ENCODE data around the gene TRAPPC10. TPM values are rescaled to one million over a fixed set of nuclear protein-coding genes. Genes with fewer than 3 reads are reported as not detected.

The TRAPPC10 gene
- polyA plus RNA-seq, 1 experiment, result 31.4 TPM

- TF ChIP-seq CTCF (IDR thresholded peaks at IDR 0.05; ENCODE audit: insufficient read depth, low read depth, low read length), result no peak
- CTCF ChIA-PET, result interaction anchor here (1.8 kb wide), 1 partner anchor 162 kb away, joined by 9 read pairs; no protein-coding TSS in a partner anchor
- POLR2A ChIA-PET, result no interaction called here
- DNase-seq (ENCODE audit: low read depth), result no peak
- H3K27me3 ChIP-seq (ENCODE audit: control insufficient read depth, insufficient read depth, low read length), result no peaks in the 10 kb centered on the region
- H3K36me3 ChIP-seq (ENCODE audit: control insufficient read depth, insufficient read depth, low read length), result peaks cover 32% of the 10 kb centered on the region
- H3K4me3 ChIP-seq (ENCODE audit: low read depth, low read length), result no peak overlapping the region
Observed at GRCh38 chr21:43972850-43973633, 39.1 kb upstream of the TRAPPC10 start.

GRCh38 chr21:43973634-43973955 is 38.5 kb upstream of the TRAPPC10 start:
- Histone ChIP-seq H3K36me3 (ENCODE audit: control insufficient read depth, insufficient read depth, low read length) (peaks cover 31% of the 10 kb centered on the region), H3K4me3 (ENCODE audit: low read depth, low read length) (no peak overlapping the region), H3K27me3 (ENCODE audit: control insufficient read depth, insufficient read depth, low read length) (no peaks in the 10 kb centered on the region)
- ChIA-PET CTCF (interaction anchor here (1.8 kb wide), 1 partner anchor 163 kb away, joined by 9 read pairs; no protein-coding TSS in a partner anchor), POLR2A (no interaction called here)
- no peak for DNase-seq (ENCODE audit: low read depth)
- TF ChIP-seq CTCF (IDR thresholded peaks at IDR 0.05; ENCODE audit: insufficient read depth, low read depth, low read length), result no peak

GRCh38 chr21:43974791-43975468 is 37.2 kb upstream of the TRAPPC10 start:
- DNase-seq (ENCODE audit: low read depth), result no peak

GRCh38 chr21:43975469-43976098 is 36.5 kb upstream of the TRAPPC10 start:
- ChIA-PET POLR2A (interaction anchor here (0.7 kb wide), 1 partner anchor 680 kb away, joined by 3 read pairs; no protein-coding TSS in a partner anchor), CTCF (interaction anchor here (0.6 to 3.6 kb wide), 18 partner anchors 10 to 314 kb away, joined by 3 to 20 read pairs (median 3); no protein-coding TSS in a partner anchor)
- no peaks in the 10 kb centered on the region for H3K27me3 ChIP-seq (ENCODE audit: control insufficient read depth, insufficient read depth, low read length)
- TF ChIP-seq CTCF (IDR thresholded peaks at IDR 0.05; ENCODE audit: insufficient read depth, low read depth, low read length), result peak; percentile 98
- H3K36me3 ChIP-seq (ENCODE audit: control insufficient read depth, insufficient read depth, low read length), result peaks cover 22% of the 10 kb centered on the region
- DNase-seq (ENCODE audit: low read depth), result no peak
- H3K4me3 ChIP-seq (ENCODE audit: low read depth, low read length), result no peak overlapping the region

More at GRCh38 chr21:43974791-43975468, 37.2 kb upstream of the TRAPPC10 start:
- ChIA-PET POLR2A (interaction anchor here (0.7 kb wide), 1 partner anchor 681 kb away, joined by 3 read pairs; no protein-coding TSS in a partner anchor), CTCF (interaction anchor here (0.6 to 3.6 kb wide), 18 partner anchors 11 to 313 kb away, joined by 3 to 20 read pairs (median 3); no protein-coding TSS in a partner anchor)
- peaks cover 23% of the 10 kb centered on the region for H3K36me3 ChIP-seq (ENCODE audit: control insufficient read depth, insufficient read depth, low read length)
- no peak overlapping the region for H3K4me3 ChIP-seq (ENCODE audit: low read depth, low read length)
- no peak for TF ChIP-seq CTCF (IDR thresholded peaks at IDR 0.05; ENCODE audit: insufficient read depth, low read depth, low read length)
- no peaks in the 10 kb centered on the region for H3K27me3 ChIP-seq (ENCODE audit: control insufficient read depth, insufficient read depth, low read length)

- Histone ChIP-seq H3K27me3 (ENCODE audit: control insufficient read depth, insufficient read depth, low read length) (no peaks in the 10 kb centered on the region), H3K4me3 (ENCODE audit: low read depth, low read length) (no peak overlapping the region), H3K36me3 (ENCODE audit: control insufficient read depth, insufficient read depth, low read length) (peaks cover 18% of the 10 kb centered on the region)
- no peak for TF ChIP-seq CTCF (IDR thresholded peaks at IDR 0.05; ENCODE audit: insufficient read depth, low read depth, low read length)
- no peak for DNase-seq (ENCODE audit: low read depth)
- ChIA-PET CTCF (interaction anchor here (0.6 to 3.6 kb wide), 8 partner anchors 9 to 187 kb away, joined by 3 to 20 read pairs (median 6); partner anchors contain the start of gene RRP1), POLR2A (no interaction called here)
Observed at GRCh38 chr21:43976661-43977060, 35.4 kb upstream of the TRAPPC10 start.

Measured in BJ (cell line).